ENCODE data around the gene PLAAT4.
"Not testable (repeated sequence)": the region's sequence is repeated elsewhere in the genome, so short reads cannot be mapped to it uniquely, and the experiment has no call there.

Gene PLAAT4

GRCh38 chr11:63530021-63530420, 6.6 kb upstream of the PLAAT4 start:
- no peaks in the 10 kb centered on the region for H3K36me3 ChIP-seq
- no peak for TF ChIP-seq Cebpa-rat (IDR thresholded peaks at IDR 0.05)
- no peaks in the 10 kb centered on the region for H3K9me3 ChIP-seq (replicated peaks in 1 of 11)
- H3K9ac ChIP-seq: no peak overlapping the region
- H3K27ac ChIP-seq: 0 out of 22 replicates have a peak overlapping the region, but pooled peaks of 1 of the 11 experiments have one; percentile 25
- no peaks in the 10 kb centered on the region for H3K27me3 ChIP-seq
- H3K4me3 ChIP-seq: no peak overlapping the region
- no peaks in the 10 kb centered on the region for H4K20me1 ChIP-seq
- H3K4me2 ChIP-seq: peak overlapping the region in 4 of 11 experiments; percentile 9 to 26 (median 22); a peak in 5 of 22 replicates
- H3K4me1 ChIP-seq: peaks cover 21 to 59% (median 47%) of the 10 kb centered on the region in 10 experiments

GRCh38 chr11:63531074-63531792, 5.4 kb upstream of the PLAAT4 start:
- not testable (repeated sequence) for H3K9ac ChIP-seq
- H3K27ac ChIP-seq: peak overlapping the region in 6 of 11 experiments; percentile 43 to 63 (median 51); a peak in 12 of 22 replicates

GRCh38 chr11:63532117-63532516, 4.5 kb upstream of the PLAAT4 start:
- H4K20me1 ChIP-seq: no peaks in the 10 kb centered on the region
- no peak overlapping the region for H3K9ac ChIP-seq
- peak overlapping the region in 6 of 11 experiments; percentile 43 to 56 (median 51); a peak in 11 of 22 replicates for H3K27ac ChIP-seq
- no peak overlapping the region for H3K4me3 ChIP-seq
- H3K4me2 ChIP-seq: peak overlapping the region; percentile 64 to 86 (median 70); a peak in 21 of 22 replicates
- no peaks in the 10 kb centered on the region for H3K9me3 ChIP-seq (replicated peaks in 1 of 11)
- no peaks in the 10 kb centered on the region for H3K36me3 ChIP-seq
- peaks cover 42 to 80% (median 68%) of the 10 kb centered on the region in 10 experiments for H3K4me1 ChIP-seq
- H3K27me3 ChIP-seq: no peaks in the 10 kb centered on the region
- TF ChIP-seq Cebpa-rat (IDR thresholded peaks at IDR 0.05): no peak

More at GRCh38 chr11:63531074-63531792, 5.4 kb upstream of the PLAAT4 start:
- not testable (repeated sequence) for H3K36me3 ChIP-seq; H3K9me3 ChIP-seq (replicated peaks in 1 of 11); H4K20me1 ChIP-seq; H3K27me3 ChIP-seq; H3K4me3 ChIP-seq
- peak overlapping the region; percentile 64 to 86 (median 70) for H3K4me2 ChIP-seq
- H3K4me1 ChIP-seq: peaks cover 33 to 71% (median 60%) of the 10 kb centered on the region in 10 experiments

- Histone ChIP-seq H3K9ac (no peak overlapping the region; a peak in 1 of 22 replicates), H3K27me3 (no peaks in the 10 kb centered on the region), H3K9me3 (replicated peaks in 1 of 11) (no peaks in the 10 kb centered on the region), H3K4me2 (peak overlapping the region in 8 of 11 experiments; percentile 64 to 86 (median 72); a peak in 13 of 22 replicates), H3K27ac (peak overlapping the region in 3 of 11 experiments; percentile 7 to 51 (median 21); a peak in 2 of 22 replicates), H3K4me1 (peaks cover 45 to 80% (median 70%) of the 10 kb centered on the region in 10 experiments), H3K36me3 (no peaks in the 10 kb centered on the region), H4K20me1 (no peaks in the 10 kb centered on the region), H3K4me3 (no peak overlapping the region)
- TF ChIP-seq Cebpa-rat (IDR thresholded peaks at IDR 0.05): no peak
These were observed 3.7 kb upstream of the PLAAT4 start for GRCh38 chr11:63532799-63533475.

- peaks cover 54 to 87% (median 76%) of the 10 kb centered on the region in 10 experiments for H3K4me1 ChIP-seq
- peak overlapping the region in 5 of 11 experiments; percentile 3 to 93 (median 27); a peak in 6 of 22 replicates for H3K4me2 ChIP-seq
- no peaks in the 10 kb centered on the region for H3K9me3 ChIP-seq (replicated peaks in 1 of 11)
- H3K9ac ChIP-seq: no peak overlapping the region
- H3K27ac ChIP-seq: no peak overlapping the region
- H4K20me1 ChIP-seq: no peaks in the 10 kb centered on the region; a peak in 1 of 22 replicates
- no peak overlapping the region for H3K4me3 ChIP-seq
- H3K36me3 ChIP-seq: no peaks in the 10 kb centered on the region
- H3K27me3 ChIP-seq: no peaks in the 10 kb centered on the region
- no peak for TF ChIP-seq Cebpa-rat (IDR thresholded peaks at IDR 0.05)
These were observed 2.5 kb upstream of the PLAAT4 start for GRCh38 chr11:63534076-63534475.

- Histone ChIP-seq H3K4me2 (peak overlapping the region in 8 of 11 experiments; percentile 92 to 94 (median 93); a peak in 9 of 22 replicates), H3K9ac (no peak overlapping the region), H3K4me1 (peaks cover 54 to 80% (median 71%) of the 10 kb centered on the region in 10 experiments)
These were observed 1.6 kb upstream of the PLAAT4 start for GRCh38 chr11:63534895-63535461.

GRCh38 chr11:63535734-63536133, 874 bp upstream of the PLAAT4 start:
- H3K27ac ChIP-seq: peak overlapping the region in 6 of 11 experiments; percentile 2 to 72 (median 66); a peak in 8 of 22 replicates
- no peaks in the 10 kb centered on the region for H3K9me3 ChIP-seq (replicated peaks in 1 of 11)
- no peaks in the 10 kb centered on the region; a peak in 1 of 22 replicates for H4K20me1 ChIP-seq
- peaks cover 0 to 2% (median 0%) of the 10 kb centered on the region in 11 experiments; a peak in 1 of 22 replicates for H3K27me3 ChIP-seq
- peak overlapping the region; percentile 87 to 98 (median 93) for H3K4me2 ChIP-seq
- H3K4me3 ChIP-seq: no peak overlapping the region
- TF ChIP-seq Cebpa-rat (IDR thresholded peaks at IDR 0.05): no peak
- no peaks in the 10 kb centered on the region for H3K36me3 ChIP-seq
- peaks cover 54 to 78% (median 68%) of the 10 kb centered on the region in 10 experiments for H3K4me1 ChIP-seq
- no peak overlapping the region for H3K9ac ChIP-seq

More at GRCh38 chr11:63534895-63535461, 1.6 kb upstream of the PLAAT4 start:
- Histone ChIP-seq H4K20me1 (no peaks in the 10 kb centered on the region; a peak in 1 of 22 replicates), H3K4me3 (no peak overlapping the region), H3K36me3 (no peaks in the 10 kb centered on the region), H3K27ac (peak overlapping the region in 3 of 11 experiments; percentile 2 to 71 (median 67); a peak in 1 of 22 replicates), H3K27me3 (no peaks in the 10 kb centered on the region), H3K9me3 (replicated peaks in 1 of 11) (no peaks in the 10 kb centered on the region)
- no peak for TF ChIP-seq Cebpa-rat (IDR thresholded peaks at IDR 0.05)

- H3K9me3 ChIP-seq (replicated peaks in 1 of 11): no peaks in the 10 kb centered on the region
- peak overlapping the region in 10 of 11 experiments; percentile 21 to 76 (median 68); a peak in 18 of 22 replicates for H3K27ac ChIP-seq
- peaks cover 0 to 5% (median 0%) of the 10 kb centered on the region in 11 experiments; a peak in 1 of 22 replicates for H3K27me3 ChIP-seq
- peak overlapping the region; percentile 6 to 75 (median 65); a peak in 21 of 22 replicates for H3K9ac ChIP-seq
- H3K36me3 ChIP-seq: no peaks in the 10 kb centered on the region
- TF ChIP-seq Cebpa-rat (IDR thresholded peaks at IDR 0.05): no peak
- peaks cover 38 to 64% (median 54%) of the 10 kb centered on the region in 10 experiments for H3K4me1 ChIP-seq
- peak overlapping the region; percentile 31 to 61 (median 53); a peak in 19 of 20 replicates for H3K4me3 ChIP-seq
- peak overlapping the region; percentile 87 to 98 (median 93) for H3K4me2 ChIP-seq
- H4K20me1 ChIP-seq: no peaks in the 10 kb centered on the region; a peak in 1 of 22 replicates
These were observed 889 bp downstream of the PLAAT4 start for GRCh38 chr11:63537293-63538101.

- not testable (repeated sequence) for H3K36me3 ChIP-seq; H3K27ac ChIP-seq; H3K4me3 ChIP-seq; H3K27me3 ChIP-seq; H3K4me2 ChIP-seq; H4K20me1 ChIP-seq; H3K9me3 ChIP-seq (replicated peaks in 1 of 11); H3K9ac ChIP-seq
- peaks cover 22 to 41% (median 33%) of the 10 kb centered on the region in 10 experiments for H3K4me1 ChIP-seq
These were observed 5.9 kb downstream of the PLAAT4 start for GRCh38 chr11:63542506-63542905.
